Effector memory CD4-positive, alpha-beta T cell (primary cell): ENCODE measurements around the gene CLBA1.
"Not testable (repeated sequence)": the region's sequence is repeated elsewhere in the genome, so short reads cannot be mapped to it uniquely, and the experiment has no call there.

Experiments used
- DNase-seq, 3 donors: peaks; one replicate each; pipeline ENCODE4 v3.0.0-alpha.2; 2020
- H3K27ac ChIP-seq: 2 replicates; pipeline ENCODE4 v1.7.0; 2013; ENCODE audit warnings: mild to moderate bottlenecking, low read length, moderate library complexity; ENCODE audit not compliant: insufficient read depth, poor library complexity, severe bottlenecking
- H3K27me3 ChIP-seq: replicated peaks from 2 replicates; pipeline ENCODE4 v1.7.0; 2013; ENCODE audit warnings: mild to moderate bottlenecking, low read length; ENCODE audit not compliant: insufficient read depth, control insufficient read depth, poor library complexity, severe bottlenecking
- H3K36me3 ChIP-seq: 2 replicates; pipeline ENCODE4 v1.7.0; 2013; ENCODE audit warnings: mild to moderate bottlenecking, low read length, moderate library complexity; ENCODE audit not compliant: control insufficient read depth, insufficient read depth
- H3K4me1 ChIP-seq: 2 replicates; pipeline ENCODE4 v1.7.0; 2013; ENCODE audit warnings: low read length, mild to moderate bottlenecking; ENCODE audit not compliant: control insufficient read depth, insufficient read depth, poor library complexity, severe bottlenecking
- H3K4me3 ChIP-seq: 2 replicates; pipeline ENCODE4 v1.7.0; 2013; ENCODE audit warnings: low read length, low read depth, mild to moderate bottlenecking; ENCODE audit not compliant: insufficient read depth, poor library complexity, severe bottlenecking
- H3K9me3 ChIP-seq: 2 replicates; pipeline ENCODE4 v1.7.0; 2013; ENCODE audit warnings: mild to moderate bottlenecking, low read length, moderate library complexity; ENCODE audit not compliant: control insufficient read depth

The CLBA1 gene

GRCh38 chr14:105032451-105032901 lies 46.9 kb downstream of the CLBA1 start:
- peak overlapping the region; percentile 48 for H3K4me3 ChIP-seq
- H3K27me3 ChIP-seq, H3K27ac ChIP-seq: not testable (repeated sequence)

GRCh38 chr14:105033412-105033900 lies 47.9 kb downstream of the CLBA1 start:
- H3K27ac ChIP-seq: peak overlapping the region; percentile 49
- not testable (repeated sequence) for H3K36me3 ChIP-seq

More at GRCh38 chr14:105032451-105032901, 46.9 kb downstream of the CLBA1 start:
- H3K9me3 ChIP-seq, H3K4me1 ChIP-seq, H3K36me3 ChIP-seq, DNase-seq: not testable (repeated sequence)

DNA sequence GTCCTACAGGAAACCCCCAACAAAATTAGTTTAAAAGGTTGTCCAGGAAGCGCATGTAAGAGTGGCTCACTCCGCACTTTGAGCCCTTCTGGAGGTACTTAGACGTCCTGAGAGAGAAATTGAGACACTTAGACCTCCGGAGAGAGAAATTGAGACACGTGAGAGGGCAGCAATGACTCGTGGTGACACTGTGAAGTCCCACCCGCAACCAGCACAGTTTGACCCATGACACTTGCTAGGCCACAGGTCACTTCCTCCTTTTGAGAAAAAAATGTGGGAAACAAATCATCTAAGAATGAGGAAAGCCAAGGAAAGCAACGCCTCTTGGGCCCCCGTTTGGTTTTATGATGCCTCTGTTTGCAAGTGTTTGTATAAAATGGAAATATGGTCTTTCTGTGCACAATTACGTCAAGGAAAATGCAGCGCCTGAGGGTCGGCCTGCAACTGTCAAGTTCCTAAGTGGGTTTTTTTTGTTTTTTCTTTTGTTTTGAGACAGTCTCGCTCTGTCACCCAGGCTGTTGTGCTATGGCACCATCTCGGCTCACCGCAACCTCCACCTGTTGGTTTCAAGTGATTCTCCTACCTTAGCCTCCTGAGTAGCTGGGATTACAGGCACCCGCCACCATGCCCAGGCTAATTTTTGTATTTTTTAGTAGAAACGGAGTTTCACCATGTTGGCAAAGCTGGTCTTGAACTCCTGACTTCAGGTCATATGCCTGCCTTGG lies 48.9 kb downstream of the CLBA1 start:
- DNase-seq: no peak
- H3K4me3 ChIP-seq: no peak overlapping the region

More at GRCh38 chr14:105033412-105033900, 47.9 kb downstream of the CLBA1 start:
- H3K27me3 ChIP-seq, H3K4me1 ChIP-seq, H3K9me3 ChIP-seq: not testable (repeated sequence)
- peak overlapping the region; percentile 48 for H3K4me3 ChIP-seq
- peak in 1 of 3 donors; percentile 19 for DNase-seq

DNA sequence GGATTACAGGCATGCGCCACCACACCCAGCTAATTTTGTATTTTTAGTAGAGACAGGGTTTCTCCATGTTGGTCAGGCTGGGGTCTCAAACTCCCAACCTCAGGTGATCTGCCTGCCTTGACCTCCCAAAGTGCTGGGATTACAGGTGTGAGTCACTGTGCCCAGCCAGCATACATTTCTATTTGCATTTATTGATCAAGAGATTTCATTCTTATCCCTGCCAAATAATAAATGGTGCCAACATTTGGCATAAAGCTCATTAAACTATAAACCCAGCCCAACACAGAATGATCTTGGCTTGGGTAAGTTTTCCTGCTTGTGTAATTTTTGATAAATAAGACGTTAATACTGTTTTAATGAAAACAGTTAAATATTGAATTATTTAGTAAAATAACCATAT lies 50.0 kb downstream of the CLBA1 start:
- DNase-seq, H3K4me3 ChIP-seq, H3K9me3 ChIP-seq, H3K27ac ChIP-seq, H3K4me1 ChIP-seq, H3K27me3 ChIP-seq, H3K36me3 ChIP-seq: not testable (repeated sequence)

More for the DNA sequence above, 48.9 kb downstream of the CLBA1 start:
- no peaks in the 10 kb centered on the region for H3K9me3 ChIP-seq
- H3K4me1 ChIP-seq: no peaks in the 10 kb centered on the region
- no peak overlapping the region for H3K27ac ChIP-seq
- no peaks in the 10 kb centered on the region for H3K27me3 ChIP-seq
- H3K36me3 ChIP-seq: no peaks in the 10 kb centered on the region

GRCh38 chr14:105039458-105040205 lies 54.0 kb downstream of the CLBA1 start:
- Histone ChIP-seq H3K27me3 (no peaks in the 10 kb centered on the region), H3K9me3 (no peaks in the 10 kb centered on the region), H3K27ac (no peak overlapping the region), H3K36me3 (no peaks in the 10 kb centered on the region), H3K4me3 (no peak overlapping the region), H3K4me1 (no peaks in the 10 kb centered on the region)
- DNase-seq: no peak

DNA sequence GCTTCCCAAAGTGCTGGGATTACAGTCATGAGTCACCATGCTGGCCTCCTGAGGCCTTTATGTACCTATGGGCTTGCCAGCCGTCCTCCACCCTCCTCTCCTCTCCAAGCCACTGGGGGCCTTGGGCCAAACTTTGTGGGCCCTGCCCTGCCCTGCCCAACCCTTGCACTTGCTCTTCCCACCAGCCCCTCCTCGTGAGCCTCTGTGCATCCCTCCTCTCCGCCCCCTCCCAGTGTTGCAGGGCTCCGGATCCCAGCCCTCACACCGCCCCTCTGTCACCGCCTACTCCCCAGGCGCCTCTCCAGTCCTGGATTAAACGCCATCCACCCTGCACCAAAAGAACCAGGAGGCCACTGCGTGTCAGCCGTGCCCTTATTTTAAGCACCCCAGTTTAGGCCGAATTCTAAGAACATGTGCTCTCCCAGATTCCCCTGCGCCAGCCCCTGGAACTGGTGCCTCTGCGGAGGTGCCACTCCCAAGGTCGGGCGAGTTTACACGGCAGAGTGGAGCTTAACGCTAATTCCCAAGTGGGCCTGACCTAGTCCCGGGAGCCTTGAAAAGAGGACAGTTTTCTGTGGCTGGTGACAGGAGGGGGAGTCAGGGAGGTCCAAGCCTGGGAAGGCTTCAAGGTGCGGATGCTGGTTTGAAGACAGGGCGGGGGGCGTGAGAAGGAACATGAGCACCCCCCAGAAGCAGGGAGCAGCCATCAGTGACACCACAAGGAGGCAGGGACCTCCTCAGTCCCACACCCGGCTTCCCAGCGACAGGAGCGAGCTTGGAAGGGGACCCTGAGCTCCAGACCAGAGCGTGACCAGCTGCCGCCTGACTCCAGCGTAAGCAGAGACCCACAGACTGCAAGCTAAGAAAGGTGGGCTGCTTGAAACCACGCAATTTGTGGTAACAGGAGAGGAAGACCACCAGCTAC lies 56.5 kb downstream of the CLBA1 start:
- H3K27me3 ChIP-seq: no peaks in the 10 kb centered on the region
- no peak for DNase-seq
- no peaks in the 10 kb centered on the region for H3K36me3 ChIP-seq
- no peak overlapping the region for H3K4me3 ChIP-seq
- no peaks in the 10 kb centered on the region for H3K9me3 ChIP-seq
- H3K4me1 ChIP-seq: peaks cover 8% of the 10 kb centered on the region
- no peak overlapping the region for H3K27ac ChIP-seq

DNA sequence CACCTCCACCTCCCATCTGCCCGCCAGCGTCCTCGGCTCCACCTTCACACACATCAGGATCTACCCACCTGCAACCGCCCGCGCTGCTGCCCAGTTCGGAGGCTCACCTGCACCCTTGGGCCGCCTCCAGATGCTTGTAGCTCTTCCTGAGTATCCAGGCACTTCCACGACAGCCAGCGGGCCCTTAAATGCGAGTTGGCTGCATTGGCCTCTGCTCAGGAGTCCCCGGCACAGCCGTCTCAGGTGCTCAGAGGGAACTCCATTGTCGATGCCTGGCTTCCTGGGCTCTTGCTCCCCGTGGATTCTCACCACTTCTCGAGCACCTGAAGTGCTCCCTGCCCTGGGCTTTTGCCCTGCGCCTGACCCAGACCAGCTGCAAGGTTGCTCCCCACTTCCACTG lies 57.2 kb downstream of the CLBA1 start:
- Histone ChIP-seq H3K27ac (no peak overlapping the region), H3K4me3 (no peak overlapping the region), H3K4me1 (peaks cover 8% of the 10 kb centered on the region), H3K36me3 (no peaks in the 10 kb centered on the region), H3K9me3 (no peaks in the 10 kb centered on the region), H3K27me3 (no peaks in the 10 kb centered on the region)
- DNase-seq: no peak

DNA sequence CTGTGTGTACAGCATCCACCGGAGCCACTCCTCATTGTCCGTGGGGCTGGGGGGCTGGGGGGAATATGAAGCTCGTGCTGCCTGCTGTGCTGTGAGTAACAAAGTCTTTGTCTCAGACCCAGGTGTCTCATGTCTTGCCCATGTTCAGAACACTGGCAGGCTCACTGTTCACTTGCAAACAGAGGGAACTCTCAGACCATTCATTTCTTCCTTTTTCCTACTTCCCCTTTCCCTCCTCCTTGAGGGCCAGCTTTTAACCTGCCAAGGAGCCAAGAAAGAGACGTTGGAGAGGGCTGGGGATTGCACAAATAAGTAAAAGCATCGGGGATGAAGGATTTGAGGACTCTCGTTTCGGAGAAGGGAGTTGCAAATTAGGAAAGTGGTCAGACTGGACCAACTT lies 58.1 kb downstream of the CLBA1 start:
- Histone ChIP-seq H3K4me1 (peaks cover 8% of the 10 kb centered on the region), H3K36me3 (no peaks in the 10 kb centered on the region), H3K27ac (no peak overlapping the region), H3K4me3 (no peak overlapping the region), H3K27me3 (no peaks in the 10 kb centered on the region), H3K9me3 (no peaks in the 10 kb centered on the region)
- no peak for DNase-seq
